ENCODE measurements around the gene SCN3B. TPM values are rescaled to one million over a fixed set of nuclear protein-coding genes. Genes with fewer than 3 reads are reported as not detected.

SCN3B gene
- total and polyA plus RNA-seq, 9 of the 15 experiments (the other 6 are each of a cell fraction or from before 2014, with no cell fraction given) = 0.01 to 0.15 (median 0.04) TPM; not detected in 6

GRCh38 chr11:123622576-123622975, 31.8 kb downstream of the SCN3B start:
- in situ Hi-C loops (cut with MboI) = no loop called here
- Histone ChIP-seq H3K4me1 (replicated peaks in 1 of 2; ENCODE audit: control insufficient read depth in 2 of 2, insufficient read depth in 2 of 2, low read length in 2 of 2) (no peaks in the 10 kb centered on the region), H4K20me1 (replicated peaks; ENCODE audit: control insufficient read depth, insufficient read depth, low read length) (no peaks in the 10 kb centered on the region), H3K4me2 (ENCODE audit: insufficient read depth, low read length) (no peak overlapping the region), H3K9ac (ENCODE audit: insufficient read depth in 1 of 2, low read depth in 2 of 2, low read length in 2 of 2) (no peak overlapping the region), H3K36me3 (ENCODE audit: control insufficient read depth, insufficient read depth, low read length) (no peaks in the 10 kb centered on the region), H3K4me3 (no peak overlapping the region), H2AFZ (ENCODE audit: low read depth, low read length) (no peak overlapping the region), H3K9me3 (replicated peaks; ENCODE audit: control insufficient read depth, insufficient read depth, low read depth, low read length) (no peaks in the 10 kb centered on the region), H3K79me2 (ENCODE audit: control insufficient read depth, insufficient read depth, low read length) (no peaks in the 10 kb centered on the region), H3K27me3 (ENCODE audit: control insufficient read depth in 2 of 2, insufficient read depth in 2 of 2, low read length in 2 of 2) (peaks cover 0 to 21% of the 10 kb centered on the region in 2 experiments; a peak in 4 of 5 replicates), H3K9me1 (ENCODE audit: control insufficient read depth, insufficient read depth, low read length) (no peaks in the 10 kb centered on the region), H3K27ac (ENCODE audit: extremely low read depth, low read depth, low read length) (no peak overlapping the region)
- ATAC-seq = no peak
- WGBS (ENCODE audit: insufficient coverage, low coverage, missing lambda C conversion rate) = 0% methylated on average over 6 of the region's 9 CpGs
- DNase-seq (ENCODE audit: extremely low read depth in 1 of 4, low spot score in 3 of 4) = no peak
- no peak for FAIRE-seq
- intact Hi-C loops (cut with micrococcal nuclease) = no loop called here
- ChIA-PET POLR2A (no interaction called here), CTCF (ENCODE audit: low intra/inter-chr PET ratio) (no interaction called here)
- TF ChIP-seq CHD4 (IDR thresholded peaks at IDR 0.05; ENCODE audit: insufficient read depth, insufficient replicate concordance, low read depth, low read length, poor library complexity, severe bottlenecking) = no peak
- TF ChIP-seq CBX8 (IDR thresholded peaks at IDR 0.05; ENCODE audit: borderline replicate concordance, extremely low read depth, low read depth, low read length, poor library complexity, severe bottlenecking) = no peak
- no peak for TF ChIP-seq TRIM24 (IDR thresholded peaks at IDR 0.05)
- TF ChIP-seq ZNF407 (IDR thresholded peaks at IDR 0.05; ENCODE audit: low read depth) = no peak
- TF ChIP-seq MEIS2 (IDR thresholded peaks at IDR 0.05; ENCODE audit: partially characterized antibody) = no peak
- no peak for TF ChIP-seq STAG1 (CRISPR knock-in tag; IDR thresholded peaks at IDR 0.05; ENCODE audit: borderline replicate concordance)
- no TSS peak for BruUV-seq (replicated peaks)
